PFSK-1 (cell line): ENCODE data around the gene RALY.

Experiments
- POLR2AphosphoS5 ChIP-seq: IDR thresholded peaks from 2 replicates; pipeline ENCODE4 v1.6.1; 2012; ENCODE audit warnings: low read depth, mild to moderate bottlenecking, control low read depth, low read length, moderate library complexity
- REST ChIP-seq, 2 experiments: IDR thresholded peaks; 2 replicates each; pipeline versions ENCODE4 v1.6.1 to v1.8.0; 2011 to 2012; ENCODE audit warnings: low read depth in 2 of 2, low read length in 2 of 2, control low read depth in 1 of 2, inconsistent platforms in 1 of 2, mild to moderate bottlenecking in 1 of 2, moderate library complexity in 1 of 2; ENCODE audit not compliant: insufficient read depth in 1 of 2
- SIN3A ChIP-seq: IDR thresholded peaks from 2 replicates; pipeline ENCODE4 v1.6.1; 2012; ENCODE audit warnings: mild to moderate bottlenecking, low read length, moderate library complexity, borderline replicate concordance; ENCODE audit not compliant: insufficient read depth
- TAF1 ChIP-seq: IDR thresholded peaks from 2 replicates; pipeline ENCODE4 v1.6.1; 2012; ENCODE audit warnings: low read length, control low read depth, borderline replicate concordance; ENCODE audit not compliant: insufficient read depth

- TF ChIP-seq POLR2AphosphoS5, result no peak; the same call in 1 of the 2 replicates
- TF ChIP-seq REST (IDR thresholded peaks at IDR 0.05; ENCODE audit: insufficient read depth in 1 of 2, low read depth in 2 of 2, low read length in 2 of 2), result no peak
- TF ChIP-seq SIN3A, result no peak
- no peak for TF ChIP-seq TAF1
Observed at GRCh38 chr20:34108616-34109174, 115.0 kb downstream of the RALY start.
